GM10847 (cell line): ENCODE results near the gene B4GALNT3.

Source experiments
- POLR2A ChIP-seq: IDR thresholded peaks from 2 replicates; pipeline ENCODE4 v1.6.1; 2011; ENCODE audit not compliant: insufficient read length; ENCODE audit errors: extremely low read depth

The B4GALNT3 gene

DNA sequence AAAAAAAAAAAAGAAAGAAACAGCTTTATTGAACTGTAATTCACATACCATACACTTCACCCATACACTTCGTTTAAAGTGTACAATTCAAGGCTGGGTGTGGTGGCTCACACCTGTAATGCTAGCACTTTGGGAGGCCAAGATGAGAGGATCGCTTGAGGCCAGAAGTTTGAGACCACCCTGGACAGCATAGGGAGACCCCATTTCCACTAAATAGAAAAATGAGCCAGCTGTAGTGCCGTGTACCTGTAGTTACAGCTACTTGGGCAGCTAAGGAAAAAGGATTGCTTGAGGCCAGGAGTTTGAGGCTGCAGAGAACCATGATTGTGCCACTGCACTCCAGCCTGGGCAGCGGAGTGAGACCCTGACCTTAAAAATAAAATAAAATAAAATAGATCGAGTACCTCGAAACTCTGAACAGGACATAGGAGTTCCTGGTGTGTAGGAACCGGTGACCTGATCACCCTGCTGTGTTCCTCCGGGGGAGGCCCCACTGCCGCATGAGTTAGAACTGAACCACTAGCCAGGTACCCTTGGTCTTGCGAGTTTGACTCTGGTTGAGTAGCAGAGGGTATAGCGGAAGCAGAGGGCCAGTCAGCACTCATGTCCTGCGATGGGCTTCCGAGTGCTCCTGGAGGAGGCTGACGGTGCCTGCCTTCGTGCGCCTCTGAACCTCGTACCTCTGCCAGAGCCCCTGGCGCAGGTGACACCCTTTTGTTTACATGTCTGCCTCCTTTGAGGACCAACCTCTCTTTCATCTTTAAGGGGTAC lies 80.0 kb downstream of the B4GALNT3 start:
- TF ChIP-seq POLR2A: no peak

DNA sequence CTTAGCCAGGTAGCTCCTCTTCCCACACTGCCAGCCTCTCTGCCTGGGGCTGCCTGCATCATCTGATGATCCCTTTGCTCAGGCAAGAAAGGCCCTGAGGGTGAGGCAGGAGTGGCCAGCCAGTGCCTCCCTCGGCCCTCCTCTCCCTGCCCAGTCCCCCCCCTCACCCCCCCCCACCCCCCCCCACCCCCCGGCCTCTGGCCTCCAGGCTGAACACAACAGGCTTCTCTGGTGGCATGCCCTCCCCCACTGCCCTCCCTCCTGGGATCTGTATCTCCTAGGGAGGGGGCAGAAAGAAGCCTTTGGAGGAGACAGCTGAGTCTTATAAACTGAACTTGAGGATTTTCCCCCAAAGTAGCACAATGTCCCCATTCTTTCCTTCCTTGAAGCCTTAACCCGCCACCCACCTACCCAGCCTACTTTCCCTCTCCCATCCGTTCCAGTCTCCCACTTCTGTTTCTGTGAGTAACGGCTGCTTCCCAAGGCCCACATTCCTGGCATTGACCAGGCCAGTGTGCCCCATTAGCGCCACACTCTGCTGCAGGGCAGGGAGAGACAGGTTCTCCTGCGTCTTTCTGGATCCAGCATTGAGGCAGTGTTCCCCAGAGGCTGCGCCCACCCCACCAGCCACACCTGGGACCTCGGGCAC lies 82.1 kb downstream of the B4GALNT3 start:
- no peak for TF ChIP-seq POLR2A

DNA sequence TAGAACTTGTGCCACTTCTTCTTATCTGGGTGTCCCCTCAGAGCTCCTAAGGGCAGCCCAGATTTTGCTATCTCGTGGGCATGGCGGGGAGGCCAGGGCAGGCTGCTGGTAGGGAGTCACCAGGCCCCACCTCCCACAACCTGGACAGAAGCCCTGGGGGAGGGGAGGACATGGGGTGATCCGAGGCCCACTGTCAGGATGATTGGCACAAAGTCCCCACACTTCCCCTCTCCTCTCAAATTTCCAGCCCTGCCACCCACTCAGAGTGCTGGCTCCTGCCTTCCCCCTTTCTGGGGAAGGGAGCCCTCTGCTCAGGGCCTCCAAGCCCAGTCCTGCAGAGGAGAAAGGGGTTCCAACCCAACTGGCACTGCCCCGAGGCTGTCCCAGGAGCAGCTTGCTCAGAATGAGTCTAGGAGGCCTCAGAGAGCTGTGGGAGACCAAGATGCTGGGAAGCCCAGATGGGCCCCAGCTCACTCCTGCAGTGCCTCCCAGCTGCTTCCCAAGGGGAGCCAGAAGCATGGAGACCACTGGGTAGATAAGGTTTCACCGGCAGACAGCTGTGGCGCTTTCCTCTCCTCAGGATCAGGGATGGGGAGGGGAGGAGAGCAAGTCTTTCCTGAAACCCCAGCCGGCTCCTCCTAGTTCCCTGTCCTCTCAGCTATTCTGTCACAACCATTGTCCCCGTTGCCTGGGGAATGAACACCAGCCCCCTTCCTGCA lies 82.8 kb downstream of the B4GALNT3 start:
- no peak for TF ChIP-seq POLR2A

DNA sequence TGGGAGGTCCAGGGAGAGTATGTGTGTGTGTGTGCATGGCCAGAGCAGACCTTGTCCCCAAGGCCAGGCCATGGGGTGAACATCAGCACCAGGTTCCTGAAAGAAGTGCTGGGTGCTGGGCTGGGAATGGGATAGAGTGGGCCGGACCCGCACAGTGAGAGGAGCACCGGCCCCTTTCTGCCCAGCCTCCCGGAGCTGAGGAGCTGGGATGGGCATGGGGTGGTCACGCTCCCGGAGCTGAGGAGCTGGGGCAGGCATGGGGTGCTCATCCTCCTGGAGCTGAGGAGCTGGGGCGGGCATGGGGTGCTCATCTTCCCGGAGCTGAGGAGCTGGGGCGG lies 83.3 kb downstream of the B4GALNT3 start:
- TF ChIP-seq POLR2A: no peak

DNA sequence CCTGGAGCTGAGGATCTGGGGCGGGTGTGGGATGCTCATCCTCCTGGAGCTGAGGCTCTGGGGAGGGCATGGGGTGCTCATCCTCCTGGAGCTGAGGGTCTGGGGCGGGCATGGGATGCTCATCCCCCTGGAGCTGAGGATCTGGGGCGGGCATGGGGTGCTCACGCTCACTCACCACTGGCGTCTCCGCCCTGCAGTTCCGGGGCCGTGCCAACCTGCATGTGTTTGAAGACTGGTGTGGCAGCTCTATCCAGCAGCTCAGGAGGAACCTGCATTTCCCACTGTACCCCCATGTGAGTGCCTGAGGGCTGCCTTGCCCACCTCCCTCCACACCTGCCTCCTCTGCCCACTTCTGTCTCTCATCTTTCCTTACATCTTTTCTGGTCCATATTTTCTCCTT lies 84.4 kb downstream of the B4GALNT3 start:
- no peak for TF ChIP-seq POLR2A

DNA sequence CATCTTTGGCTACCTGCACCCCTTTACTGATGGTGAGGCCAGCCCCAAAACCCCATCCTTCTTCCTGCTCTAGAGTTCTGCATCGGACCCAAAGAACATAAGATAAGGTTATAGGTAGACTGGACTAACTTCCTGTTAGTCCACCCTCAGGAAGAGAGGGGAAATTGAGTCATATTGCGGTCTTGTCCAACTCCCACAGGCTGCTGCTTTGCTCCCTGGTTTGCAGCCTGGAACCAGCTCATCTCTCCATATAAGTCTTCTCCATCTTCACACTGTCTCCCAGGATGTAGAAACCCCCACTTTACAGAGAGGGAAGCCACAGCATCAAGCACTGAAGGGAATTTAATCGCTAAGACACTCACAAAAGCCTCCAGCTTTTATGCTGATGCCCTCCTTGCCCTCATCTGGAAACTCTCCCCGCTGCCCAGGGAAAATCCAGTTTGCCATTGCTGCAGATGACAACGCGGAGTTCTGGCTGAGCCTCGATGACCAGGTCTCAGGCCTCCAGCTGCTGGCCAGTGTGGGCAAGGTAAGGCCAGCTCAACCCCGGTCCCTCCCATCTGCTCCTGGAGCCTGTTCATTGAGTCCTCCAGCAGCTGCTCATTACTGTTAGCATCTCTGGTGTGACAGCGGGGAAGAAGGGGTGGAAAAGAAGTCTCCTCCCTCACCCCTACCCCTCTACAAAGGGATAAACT lies 85.3 kb downstream of the B4GALNT3 start:
- TF ChIP-seq POLR2A: no peak

DNA sequence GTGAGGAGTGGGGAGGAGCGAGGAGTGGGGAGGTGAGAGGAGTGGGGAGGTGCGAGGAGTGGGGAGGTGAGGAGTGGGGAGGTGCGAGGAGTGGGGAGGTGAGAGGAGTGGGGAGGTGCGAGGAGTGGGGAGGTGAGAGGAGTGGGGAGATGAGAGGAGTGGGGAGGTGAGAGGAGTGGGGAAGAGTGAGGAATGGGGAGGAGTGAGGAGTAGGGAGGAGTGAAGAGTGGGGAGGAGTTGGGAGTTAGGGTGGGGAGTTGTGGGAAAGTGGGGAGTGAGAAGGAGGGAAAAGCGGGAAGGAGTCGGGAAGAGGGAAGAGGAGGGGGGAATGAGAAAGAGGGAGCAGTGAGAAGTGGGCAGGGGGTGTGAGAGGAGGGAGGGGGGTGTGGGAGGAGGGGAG lies 86.1 kb downstream of the B4GALNT3 start:
- no peak for TF ChIP-seq POLR2A

DNA sequence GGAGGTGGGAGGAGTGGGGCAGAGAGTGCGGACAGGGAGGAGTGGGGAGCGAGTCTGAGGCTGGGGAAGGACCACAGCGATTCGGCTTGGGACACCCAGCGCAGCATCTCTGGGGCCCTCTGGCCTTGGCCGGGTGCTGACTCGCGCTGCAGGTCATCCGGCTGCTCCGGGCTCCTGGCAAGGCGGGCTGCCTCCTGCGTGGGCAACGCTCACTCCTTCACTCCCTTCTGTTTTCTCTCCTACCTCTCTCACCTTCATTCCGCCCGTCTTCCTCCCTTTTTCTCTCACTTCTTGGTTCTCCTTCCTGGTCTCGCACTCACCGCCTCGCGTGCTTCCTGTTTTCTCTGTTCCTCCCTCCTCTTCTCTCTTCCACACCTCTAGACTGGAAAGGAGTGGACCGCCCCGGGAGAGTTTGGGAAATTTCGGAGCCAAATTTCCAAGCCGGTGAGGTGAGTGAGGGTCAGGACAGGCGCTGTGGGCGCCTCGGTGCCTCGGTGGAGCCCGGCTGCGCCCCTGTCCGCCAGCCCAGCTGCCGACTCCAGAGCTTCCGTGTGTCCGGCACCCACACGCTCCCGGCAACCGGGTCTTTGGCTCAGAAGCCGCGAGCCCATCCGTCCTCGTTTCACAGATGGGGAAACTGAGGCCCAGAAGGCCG lies 86.7 kb downstream of the B4GALNT3 start:
- TF ChIP-seq POLR2A: no peak

DNA sequence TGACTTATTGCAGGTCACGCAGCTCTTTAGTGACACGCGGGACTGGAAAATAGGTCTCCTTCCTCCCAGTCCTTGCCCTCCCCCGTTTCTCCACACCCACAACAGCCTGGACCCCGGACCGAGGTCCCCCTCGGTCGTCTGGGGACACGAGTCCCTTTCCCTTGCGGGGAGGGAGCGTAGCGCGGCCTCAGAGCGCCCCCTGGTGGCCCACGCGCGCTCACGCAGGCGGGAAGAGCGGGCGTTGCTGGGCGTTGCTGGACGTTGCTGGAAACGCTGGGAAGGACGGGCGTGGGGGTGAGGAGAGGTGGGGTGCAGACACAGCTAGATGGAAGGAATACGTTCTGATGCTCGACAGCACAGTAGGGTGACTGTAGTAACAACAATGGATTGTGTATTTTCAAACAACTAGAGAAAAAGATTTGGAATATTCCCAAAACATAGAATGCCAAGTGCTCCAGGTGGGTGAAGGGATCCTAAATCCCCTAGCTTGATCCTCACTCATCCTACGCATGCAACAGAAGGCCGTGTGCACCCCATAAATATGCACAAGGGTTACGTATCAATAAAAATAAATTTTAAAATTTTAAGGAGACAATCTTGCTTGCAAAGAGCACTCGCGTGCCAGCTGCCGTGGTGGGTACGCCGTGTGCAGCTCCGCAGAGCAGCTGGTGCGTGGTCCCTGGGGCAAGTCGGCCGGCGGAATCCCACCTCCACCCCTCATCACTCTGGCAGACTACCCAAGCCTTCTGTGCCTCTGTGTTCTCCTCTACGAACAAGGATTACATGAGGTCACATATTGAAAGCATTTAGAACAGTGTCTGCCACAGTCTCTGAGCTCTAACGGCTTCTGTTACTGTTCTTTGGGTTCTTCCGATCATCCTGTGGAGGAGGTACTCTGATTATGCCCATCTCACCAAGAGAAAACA lies 87.4 kb downstream of the B4GALNT3 start:
- TF ChIP-seq POLR2A: no peak

DNA sequence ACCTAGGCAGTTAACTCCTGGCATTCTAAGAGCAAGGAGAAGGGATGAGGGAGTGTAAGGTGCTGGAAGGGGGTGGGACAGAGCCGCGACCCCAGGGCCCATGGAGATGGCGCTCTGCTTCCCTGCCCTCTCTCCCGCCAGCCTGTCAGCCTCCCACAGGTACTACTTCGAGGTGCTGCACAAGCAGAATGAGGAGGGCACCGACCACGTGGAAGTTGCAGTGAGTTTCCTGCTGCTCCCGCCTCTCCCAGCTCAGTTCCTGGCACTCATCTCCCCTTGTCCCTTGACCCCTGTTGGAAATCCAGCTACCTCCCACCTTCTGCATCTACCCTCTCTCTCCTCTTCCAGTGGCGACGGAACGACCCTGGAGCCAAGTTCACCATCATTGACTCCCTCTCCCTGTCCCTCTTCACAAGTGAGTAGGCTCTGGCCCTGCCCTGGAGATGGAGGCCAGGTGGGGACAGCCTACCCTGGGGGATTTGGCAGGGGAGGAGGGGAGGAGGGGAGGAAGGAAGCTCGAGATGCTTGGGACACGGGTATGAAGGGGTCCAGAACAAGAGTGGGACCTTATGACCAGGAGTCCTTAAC lies 88.2 kb downstream of the B4GALNT3 start:
- no peak for TF ChIP-seq POLR2A

DNA sequence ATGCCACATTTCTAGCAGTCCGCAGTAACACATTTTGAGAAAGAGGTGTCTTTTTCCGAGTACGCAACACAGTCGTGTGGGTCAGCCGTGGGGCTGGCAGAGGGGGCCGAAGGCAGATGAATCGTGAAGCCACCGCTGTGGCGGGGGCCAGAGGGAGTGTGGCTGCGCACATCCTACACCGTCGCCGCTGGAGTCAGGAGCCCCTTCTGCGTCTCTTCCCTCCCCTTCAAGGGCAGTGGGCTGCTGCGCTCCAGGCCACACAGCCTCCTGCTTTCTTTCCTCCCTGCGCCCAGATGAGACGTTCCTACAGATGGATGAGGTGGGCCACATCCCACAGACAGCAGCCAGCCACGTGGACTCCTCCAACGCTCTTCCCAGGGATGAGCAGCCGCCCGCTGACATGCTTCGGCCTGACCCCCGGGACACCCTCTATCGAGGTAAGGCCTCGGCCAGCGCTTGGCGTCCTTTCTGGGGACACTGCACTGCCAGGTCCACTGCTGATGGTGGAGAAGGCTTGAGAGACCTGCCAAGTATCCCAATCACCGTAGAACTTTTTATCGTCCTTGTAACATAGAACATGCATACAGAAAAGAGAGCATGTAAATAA lies 89.8 kb downstream of the B4GALNT3 start:
- TF ChIP-seq POLR2A: no peak

DNA sequence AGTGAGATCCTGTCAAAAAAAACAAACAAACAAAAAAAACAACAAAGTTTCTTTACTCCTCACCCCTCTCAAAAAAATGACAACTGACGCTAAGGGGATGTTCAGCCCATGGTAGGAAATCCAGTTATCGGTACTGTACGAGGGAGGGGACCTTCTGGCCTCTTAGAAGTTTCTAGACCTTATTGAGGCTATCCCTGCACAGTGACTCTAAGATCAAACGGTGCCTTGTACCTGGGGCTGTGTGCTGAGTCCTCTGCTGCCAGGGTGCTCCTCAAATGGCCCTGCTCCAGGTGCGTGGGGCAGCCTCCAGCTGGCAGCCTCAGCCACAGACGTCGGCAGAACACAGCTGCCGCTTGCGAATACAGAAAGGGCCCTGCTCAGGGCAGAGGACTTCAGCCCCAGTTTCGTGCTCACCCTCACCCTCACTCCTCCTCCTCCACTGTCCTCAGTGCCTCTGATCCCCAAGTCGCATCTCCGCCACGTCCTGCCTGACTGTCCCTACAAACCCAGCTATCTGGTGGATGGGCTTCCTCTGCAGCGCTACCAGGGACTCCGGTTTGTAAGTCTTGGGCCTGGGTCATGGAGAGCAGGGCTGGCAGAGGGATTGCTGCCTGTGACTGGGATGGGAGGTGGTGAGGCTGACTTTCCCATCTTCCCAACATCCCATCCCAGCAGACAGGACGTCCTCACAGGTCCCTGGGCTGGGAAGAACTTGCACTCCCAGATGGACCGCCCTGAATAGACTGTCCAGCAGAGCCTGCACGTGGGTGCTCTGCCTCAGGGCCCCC lies 90.9 kb downstream of the B4GALNT3 start:
- TF ChIP-seq POLR2A: no peak

DNA sequence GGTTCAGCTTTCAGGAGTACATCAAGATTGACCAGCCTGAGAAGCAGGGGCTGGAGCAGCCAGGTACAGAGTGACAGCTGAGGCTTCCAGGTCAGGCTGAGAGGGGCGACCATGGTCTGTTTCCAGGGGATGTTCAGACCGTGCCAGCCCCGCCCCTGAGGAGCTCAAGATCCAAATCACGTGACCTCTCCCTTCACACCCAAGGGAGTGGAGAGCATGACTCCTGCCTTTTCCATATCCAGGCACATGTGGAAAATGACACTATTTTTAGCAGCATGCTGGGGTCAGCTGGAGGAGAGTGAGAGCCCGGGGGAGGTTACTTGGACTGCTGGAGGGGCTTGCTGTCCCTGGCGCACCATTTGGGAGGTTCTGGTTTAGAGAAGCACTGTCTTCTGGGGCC lies 92.7 kb downstream of the B4GALNT3 start:
- TF ChIP-seq POLR2A: no peak
